ENCODE measurements around the gene PITX2. TPM values are rescaled to one million over a fixed set of nuclear protein-coding genes. Genes with fewer than 3 reads are reported as not detected.

The PITX2 gene
- total and polyA plus RNA-seq, 10 of the 15 experiments (the other 5 are each of a cell fraction or from before 2014, with no cell fraction given) = not detected

- Histone ChIP-seq H3K36me3 (ENCODE audit: control insufficient read depth in 2 of 2, insufficient read depth in 2 of 2, low read length in 1 of 2) (no peaks in the 10 kb centered on the region), H3K4me2 (ENCODE audit: control insufficient read depth, insufficient read depth) (no peak overlapping the region), H3K79me2 (ENCODE audit: control insufficient read depth, insufficient read depth, low read length) (no peaks in the 10 kb centered on the region), H3K27me3 (replicated peaks in 1 of 2; ENCODE audit: control insufficient read depth in 2 of 2, insufficient read depth in 2 of 2, low read length in 1 of 2) (peaks cover 22 to 44% of the 10 kb centered on the region in 2 experiments), H4K20me1 (ENCODE audit: control insufficient read depth, insufficient read depth) (no peaks in the 10 kb centered on the region), H3K9me3 (replicated peaks; ENCODE audit: control insufficient read depth, insufficient read depth, low read length) (no peaks in the 10 kb centered on the region; the same call in 2 of the 3 replicates), H3K9ac (ENCODE audit: control insufficient read depth, insufficient read depth, low read length) (no peak overlapping the region), H3K4me3 (no peak overlapping the region), H2AFZ (ENCODE audit: control insufficient read depth, low read depth, low read length) (no peak overlapping the region), H3K27ac (ENCODE audit: control insufficient read depth, insufficient read depth) (no peak overlapping the region), H3K4me1 (ENCODE audit: control insufficient read depth, insufficient read depth, low read length) (no peaks in the 10 kb centered on the region)
- ChIA-PET SMC1A (ENCODE audit: uncharacterized antibody, unreplicated experiment) (interaction anchor here (1.1 to 2.0 kb wide), 3 partner anchors 325 to 649 kb away, joined by 3 to 5 read pairs (median 3); no protein-coding TSS in a partner anchor), RAD21 (ENCODE audit: unreplicated experiment) (no interaction called here), CTCF (interaction anchor here (0.9 to 1.5 kb wide), 4 partner anchors 325 to 996 kb away, joined by 3 to 9 read pairs (median 4); no protein-coding TSS in a partner anchor), POLR2A (no interaction called here)
- no peak for DNase-seq (ENCODE audit: low read depth, low spot score)
- BruUV-seq (replicated peaks) = no TSS peak
- intact Hi-C loops (cut with micrococcal nuclease; ENCODE audit: unreplicated experiment) = loop anchor here (5.0 kb wide), 1 partner anchor 324 kb away; no protein-coding TSS in a partner anchor
- TF ChIP-seq SUZ12 (IDR thresholded peaks at IDR 0.05; ENCODE audit: unreplicated experiment) (peak; percentile 14), MTA3 (IDR thresholded peaks at IDR 0.05; ENCODE audit: borderline replicate concordance, low read length) (no peak)
- ATAC-seq = no peak
- no peak for FAIRE-seq
- in situ Hi-C loops (cut with MboI) = loop anchor here (10.0 to 25.0 kb wide), 4 partner anchors 331 to 1404 kb away; no protein-coding TSS in a partner anchor
- WGBS (ENCODE audit: insufficient coverage, insufficient replicate concordance, low lambda C conversion rate, missing lambda C conversion rate) = 42% methylated on average over 54 of the region's 59 CpGs
Measured at GRCh38 chr4:110633358-110634341, 10.8 kb upstream of the PITX2 start.
